Effector memory CD4-positive, alpha-beta T cell (primary cell): ENCODE results near the gene PTPRN2.

Experiments used
- DNase-seq, 3 donors: peaks; one replicate each; pipeline ENCODE4 v3.0.0-alpha.2; 2020
- H3K27ac ChIP-seq: 2 replicates; pipeline ENCODE4 v1.7.0; 2013; ENCODE audit warnings: mild to moderate bottlenecking, low read length, moderate library complexity; ENCODE audit not compliant: insufficient read depth, poor library complexity, severe bottlenecking
- H3K27me3 ChIP-seq: replicated peaks from 2 replicates; pipeline ENCODE4 v1.7.0; 2013; ENCODE audit warnings: mild to moderate bottlenecking, low read length; ENCODE audit not compliant: insufficient read depth, control insufficient read depth, poor library complexity, severe bottlenecking
- H3K36me3 ChIP-seq: 2 replicates; pipeline ENCODE4 v1.7.0; 2013; ENCODE audit warnings: mild to moderate bottlenecking, low read length, moderate library complexity; ENCODE audit not compliant: control insufficient read depth, insufficient read depth
- H3K4me1 ChIP-seq: 2 replicates; pipeline ENCODE4 v1.7.0; 2013; ENCODE audit warnings: low read length, mild to moderate bottlenecking; ENCODE audit not compliant: control insufficient read depth, insufficient read depth, poor library complexity, severe bottlenecking
- H3K4me3 ChIP-seq: 2 replicates; pipeline ENCODE4 v1.7.0; 2013; ENCODE audit warnings: low read length, low read depth, mild to moderate bottlenecking; ENCODE audit not compliant: insufficient read depth, poor library complexity, severe bottlenecking
- H3K9me3 ChIP-seq: 2 replicates; pipeline ENCODE4 v1.7.0; 2013; ENCODE audit warnings: mild to moderate bottlenecking, low read length, moderate library complexity; ENCODE audit not compliant: control insufficient read depth

PTPRN2 gene

GRCh38 chr7:158087196-158087595 lies 500.4 kb downstream of the PTPRN2 start:
- no peaks in the 10 kb centered on the region for H3K36me3 ChIP-seq
- H3K27me3 ChIP-seq = no peaks in the 10 kb centered on the region
- no peaks in the 10 kb centered on the region for H3K9me3 ChIP-seq
- no peak overlapping the region for H3K4me3 ChIP-seq
- H3K4me1 ChIP-seq = no peaks in the 10 kb centered on the region
- DNase-seq = no peak
- H3K27ac ChIP-seq = no peak overlapping the region

GRCh38 chr7:158085741-158086695 lies 501.6 kb downstream of the PTPRN2 start:
- Histone ChIP-seq H3K27me3 (no peaks in the 10 kb centered on the region), H3K27ac (no peak overlapping the region), H3K4me3 (no peak overlapping the region), H3K9me3 (no peaks in the 10 kb centered on the region), H3K36me3 (no peaks in the 10 kb centered on the region), H3K4me1 (no peaks in the 10 kb centered on the region)
- no peak for DNase-seq

GRCh38 chr7:158084555-158084954 lies 503.1 kb downstream of the PTPRN2 start:
- H3K27ac ChIP-seq = no peak overlapping the region
- no peaks in the 10 kb centered on the region for H3K36me3 ChIP-seq
- H3K9me3 ChIP-seq = no peaks in the 10 kb centered on the region
- no peak for DNase-seq
- H3K4me3 ChIP-seq = no peak overlapping the region
- H3K4me1 ChIP-seq = no peaks in the 10 kb centered on the region
- H3K27me3 ChIP-seq = no peaks in the 10 kb centered on the region

- Histone ChIP-seq H3K4me1 (no peaks in the 10 kb centered on the region), H3K27ac (no peak overlapping the region), H3K9me3 (no peaks in the 10 kb centered on the region), H3K27me3 (no peaks in the 10 kb centered on the region), H3K36me3 (no peaks in the 10 kb centered on the region), H3K4me3 (no peak overlapping the region)
- DNase-seq = no peak
Observed at GRCh38 chr7:158083526-158084310, 503.9 kb downstream of the PTPRN2 start.

GRCh38 chr7:158082761-158083160 lies 504.9 kb downstream of the PTPRN2 start:
- no peak overlapping the region for H3K4me3 ChIP-seq
- H3K36me3 ChIP-seq = no peaks in the 10 kb centered on the region
- no peak for DNase-seq
- H3K4me1 ChIP-seq = no peaks in the 10 kb centered on the region
- no peaks in the 10 kb centered on the region for H3K9me3 ChIP-seq
- no peak overlapping the region for H3K27ac ChIP-seq
- no peaks in the 10 kb centered on the region for H3K27me3 ChIP-seq

GRCh38 chr7:158080899-158081445 lies 506.7 kb downstream of the PTPRN2 start:
- Histone ChIP-seq H3K27me3 (no peaks in the 10 kb centered on the region), H3K27ac (no peak overlapping the region), H3K36me3 (no peaks in the 10 kb centered on the region), H3K4me1 (no peaks in the 10 kb centered on the region), H3K4me3 (no peak overlapping the region), H3K9me3 (no peaks in the 10 kb centered on the region)
- no peak for DNase-seq

- Histone ChIP-seq H3K4me1 (no peaks in the 10 kb centered on the region), H3K36me3 (no peaks in the 10 kb centered on the region), H3K9me3 (no peaks in the 10 kb centered on the region), H3K27me3 (no peaks in the 10 kb centered on the region), H3K4me3 (no peak overlapping the region), H3K27ac (no peak overlapping the region)
- DNase-seq = no peak
Observed at GRCh38 chr7:158077934-158078910, 509.4 kb downstream of the PTPRN2 start.

- no peaks in the 10 kb centered on the region for H3K27me3 ChIP-seq
- no peaks in the 10 kb centered on the region for H3K9me3 ChIP-seq
- no peak overlapping the region for H3K4me3 ChIP-seq
- DNase-seq = no peak
- H3K27ac ChIP-seq = no peak overlapping the region
- no peaks in the 10 kb centered on the region for H3K4me1 ChIP-seq
- no peaks in the 10 kb centered on the region for H3K36me3 ChIP-seq
Observed at GRCh38 chr7:158077151-158077840, 510.3 kb downstream of the PTPRN2 start.

- no peaks in the 10 kb centered on the region for H3K4me1 ChIP-seq
- no peaks in the 10 kb centered on the region for H3K36me3 ChIP-seq
- no peak for DNase-seq
- no peaks in the 10 kb centered on the region for H3K9me3 ChIP-seq
- H3K27ac ChIP-seq = no peak overlapping the region
- H3K4me3 ChIP-seq = no peak overlapping the region
- H3K27me3 ChIP-seq = no peaks in the 10 kb centered on the region
Observed at GRCh38 chr7:158076656-158077055, 511.0 kb downstream of the PTPRN2 start.
